ENCODE measurements around the gene KCNS3. TPM values are rescaled to one million over a fixed set of nuclear protein-coding genes. Genes with fewer than 3 reads are reported as not detected.

Gene KCNS3
- polyA plus RNA-seq, 12 donors, result 4.9 to 22.9 (median 7.2) TPM; not detected in 1

GRCh38 chr2:17876590-17876989 is 1.9 kb upstream of the KCNS3 start:
- no peak for DNase-seq

GRCh38 chr2:17877811-17878280 is 621 bp upstream of the KCNS3 start:
- DNase-seq, result peak; percentile 19

DNA sequence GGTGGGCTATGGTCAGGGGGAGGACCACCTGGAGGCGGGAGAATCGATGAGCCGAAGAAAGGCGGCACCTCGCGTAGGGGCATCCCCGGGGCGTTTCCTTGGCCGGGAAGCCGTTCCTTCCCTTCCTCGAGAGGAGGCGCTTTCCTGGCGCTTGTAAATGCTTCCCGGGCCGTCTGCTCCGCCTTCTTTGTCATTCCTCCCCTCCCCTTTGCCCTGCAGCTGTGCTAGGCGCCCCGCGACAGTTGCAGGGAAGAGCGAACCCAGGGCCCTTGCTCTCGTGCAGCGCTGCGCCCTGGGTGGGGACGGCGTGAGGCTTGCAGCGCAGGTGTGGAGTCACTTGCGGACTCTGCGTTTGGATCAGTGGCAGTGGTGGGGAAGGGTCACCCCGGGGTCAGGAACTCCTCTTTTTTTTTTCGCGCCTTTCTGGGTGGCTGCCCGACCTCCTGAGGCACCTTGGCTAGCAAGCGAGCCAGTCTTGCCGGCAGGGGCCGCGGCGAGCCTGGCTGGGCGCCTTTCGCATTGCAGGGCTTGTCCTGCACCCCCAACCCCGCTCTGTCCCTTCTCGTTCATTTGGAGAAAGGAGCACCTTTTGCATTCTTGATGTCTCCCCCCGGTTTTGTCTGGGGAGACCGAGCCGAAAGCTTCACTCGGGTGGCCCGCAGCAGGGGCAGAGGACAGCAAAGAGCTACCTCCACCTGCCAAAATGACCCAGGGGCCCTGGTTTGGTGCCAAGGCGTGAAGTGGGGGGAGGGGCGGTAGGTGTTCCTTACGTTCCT is 858 bp downstream of the KCNS3 start:
- peak; percentile 60 for DNase-seq

- DNase-seq, result no peak
Observed at GRCh38 chr2:17879913-17880274, 1.4 kb downstream of the KCNS3 start.

- no peak for DNase-seq
Observed at GRCh38 chr2:17892770-17893534, 14.5 kb downstream of the KCNS3 start.

DNA sequence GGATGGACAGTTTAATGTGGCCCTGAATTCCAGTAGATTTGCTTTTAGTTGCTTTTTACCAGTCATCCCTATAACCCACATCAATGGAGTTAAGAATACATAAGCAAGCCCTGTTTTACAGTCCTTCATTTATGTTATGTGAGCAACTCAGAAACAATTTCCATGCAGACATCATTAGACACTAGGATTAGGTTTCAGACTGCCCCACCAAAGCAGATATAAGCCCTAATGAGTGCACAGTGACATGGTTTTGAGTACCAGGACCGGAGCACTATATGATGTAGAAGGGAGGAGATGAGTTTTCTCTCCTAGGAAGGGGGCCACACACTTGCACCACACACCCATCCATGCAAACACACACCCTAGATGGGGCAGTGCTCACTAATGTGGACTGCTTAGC is 15.5 kb downstream of the KCNS3 start:
- DNase-seq, result no peak

GRCh38 chr2:17894556-17894955 is 16.1 kb downstream of the KCNS3 start:
- DNase-seq, result no peak

- no peak for DNase-seq
Observed at GRCh38 chr2:17899871-17900270, 21.4 kb downstream of the KCNS3 start.

- peak; percentile 35 for DNase-seq
Observed at GRCh38 chr2:17901246-17901645, 22.8 kb downstream of the KCNS3 start.

GRCh38 chr2:17910980-17911379 is 32.5 kb downstream of the KCNS3 start:
- DNase-seq, result no peak

DNA sequence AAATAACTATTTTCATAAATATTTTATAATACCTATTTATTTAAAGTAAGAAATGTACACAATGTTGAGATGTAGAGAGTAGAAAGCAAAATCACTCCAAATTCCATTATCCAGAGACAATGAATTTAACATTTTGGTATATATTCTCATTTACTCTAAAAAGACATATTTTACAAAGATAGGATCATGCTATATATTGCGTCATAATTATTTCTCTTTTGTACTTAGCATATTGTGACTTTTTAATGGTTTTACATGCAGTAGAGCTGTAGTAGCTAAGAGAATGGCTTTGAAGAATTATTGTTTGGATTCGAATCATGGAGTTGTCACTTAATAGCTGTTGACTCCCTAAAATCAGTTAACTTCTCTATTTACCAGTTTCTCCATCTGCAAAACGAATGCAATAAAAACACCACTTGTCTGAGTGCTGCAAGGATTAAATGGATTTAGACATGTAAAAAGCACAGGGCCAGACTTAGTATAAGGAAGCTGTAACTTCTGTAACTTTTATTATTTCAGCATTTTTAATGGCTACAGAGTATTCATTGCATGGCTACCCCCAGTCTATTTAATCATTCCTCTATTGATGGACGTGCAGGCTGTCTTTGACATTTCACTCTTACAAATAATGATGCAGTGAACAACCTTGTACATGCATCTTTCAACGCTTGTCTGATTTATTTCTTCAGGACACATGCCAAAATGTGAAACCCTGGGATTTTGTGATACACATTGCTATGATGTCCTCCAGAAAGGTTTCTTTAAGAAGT is 33.2 kb downstream of the KCNS3 start:
- DNase-seq, result no peak

DNA sequence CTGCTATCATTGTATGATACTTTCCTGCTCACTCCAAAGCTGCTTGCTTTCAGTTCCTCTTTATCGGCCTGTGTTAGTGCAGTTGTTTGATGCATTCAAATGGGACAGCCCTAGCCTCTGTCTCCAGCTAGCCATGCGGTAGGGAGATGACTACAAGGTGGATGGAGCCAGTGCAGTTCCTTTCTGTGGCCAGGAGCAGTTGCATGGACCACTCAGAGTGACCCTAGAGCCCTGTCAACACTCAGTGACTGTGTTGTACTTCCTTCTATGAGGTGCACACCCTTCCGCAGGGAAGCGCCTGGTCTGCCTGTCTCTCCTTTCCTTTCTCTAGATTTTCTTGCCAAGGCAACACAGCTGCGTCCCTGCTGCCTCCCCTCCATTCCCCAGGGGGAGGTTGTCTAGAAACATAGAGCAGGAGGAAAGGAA is 33.8 kb downstream of the KCNS3 start:
- no peak for DNase-seq

GRCh38 chr2:17915099-17915498 is 36.6 kb downstream of the KCNS3 start:
- DNase-seq, result no peak

DNA sequence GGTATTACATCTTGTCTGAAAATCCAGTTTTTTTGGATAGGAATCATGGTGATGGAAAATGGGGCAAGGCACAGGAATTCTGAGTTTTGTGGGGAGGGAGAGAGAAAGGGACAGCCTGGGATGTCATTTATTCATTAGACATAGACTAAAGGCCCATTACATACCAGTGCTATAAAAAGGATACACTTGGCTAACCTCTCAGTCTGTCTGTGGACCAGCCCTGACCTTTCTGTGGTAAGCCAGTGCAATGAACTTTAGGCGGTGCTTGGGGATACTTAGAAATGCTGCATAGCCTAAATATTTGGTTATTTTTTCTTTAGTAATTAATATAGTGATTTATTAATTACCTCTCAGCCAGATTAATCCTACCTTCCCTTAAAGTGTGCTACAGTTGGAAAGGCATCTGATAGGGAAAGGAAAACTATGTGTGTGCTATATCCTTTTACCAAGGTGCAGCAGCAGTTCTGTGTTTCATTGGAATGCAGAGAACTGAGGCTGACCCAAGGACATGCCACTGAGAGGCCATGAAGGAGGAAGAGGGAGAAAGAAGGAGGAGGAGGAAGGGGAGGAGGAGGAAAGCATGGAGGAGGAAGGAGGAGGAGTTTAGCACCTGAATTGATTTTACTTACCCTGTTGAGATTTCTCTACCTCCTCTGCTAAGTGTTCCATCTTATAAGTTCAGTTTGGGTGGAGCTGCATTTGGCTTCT is 37.5 kb downstream of the KCNS3 start:
- no peak for DNase-seq

DNA sequence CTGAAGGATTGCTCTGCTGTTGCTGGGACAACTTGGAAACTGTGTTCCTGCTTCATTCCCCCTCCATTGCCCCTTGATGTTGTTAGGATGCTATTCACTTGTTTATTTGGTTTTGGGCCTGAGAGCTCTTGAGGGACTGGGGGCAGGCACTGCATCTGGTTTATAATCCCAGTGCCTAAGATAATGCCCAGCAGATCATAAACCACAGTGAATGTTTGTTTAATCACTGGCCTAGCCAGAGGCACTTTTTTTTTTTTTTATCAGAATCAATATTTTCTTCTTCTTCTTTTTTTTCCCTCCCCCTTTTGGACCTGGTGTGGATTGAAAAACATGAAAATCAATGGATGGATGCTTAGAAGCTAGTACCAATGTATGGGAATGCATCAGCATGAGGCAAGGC is 38.1 kb downstream of the KCNS3 start:
- no peak for DNase-seq

DNA sequence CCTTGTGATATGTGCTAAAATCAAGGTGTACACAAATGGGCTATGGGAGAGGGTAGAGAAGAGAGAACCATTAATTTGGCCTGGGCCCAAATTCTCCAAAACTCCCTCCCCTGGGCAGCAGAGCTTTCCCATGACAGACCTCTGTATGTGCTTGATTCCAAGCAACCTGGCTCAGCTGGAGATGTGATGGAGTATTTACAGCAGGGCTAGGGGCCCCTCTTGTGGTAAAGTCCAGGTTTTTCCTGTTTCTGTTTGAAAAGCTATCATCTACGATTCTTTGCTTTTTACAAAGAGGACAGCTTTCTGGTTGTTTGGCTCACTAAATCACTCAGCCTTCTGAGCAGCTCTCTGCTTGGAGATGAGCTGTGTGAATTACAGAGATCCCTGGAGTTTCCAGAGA is 40.3 kb downstream of the KCNS3 start:
- DNase-seq, result no peak

DNA sequence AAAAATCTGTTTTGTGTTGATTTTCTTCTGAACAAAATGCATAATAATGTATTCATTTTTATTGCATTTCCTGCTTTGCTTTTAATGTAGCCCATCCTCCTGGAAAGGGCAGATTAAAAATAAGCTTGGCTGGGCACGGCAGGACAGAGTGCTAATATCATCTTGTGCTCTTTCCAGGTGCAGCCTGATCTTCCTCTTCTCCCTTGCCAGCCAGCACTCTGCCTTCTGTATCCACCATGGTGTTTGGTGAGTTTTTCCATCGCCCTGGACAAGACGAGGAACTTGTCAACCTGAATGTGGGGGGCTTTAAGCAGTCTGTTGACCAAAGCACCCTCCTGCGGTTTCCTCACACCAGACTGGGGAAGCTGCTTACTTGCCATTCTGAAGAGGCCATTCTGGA is 52.3 kb downstream of the KCNS3 start:
- no peak for DNase-seq

DNA sequence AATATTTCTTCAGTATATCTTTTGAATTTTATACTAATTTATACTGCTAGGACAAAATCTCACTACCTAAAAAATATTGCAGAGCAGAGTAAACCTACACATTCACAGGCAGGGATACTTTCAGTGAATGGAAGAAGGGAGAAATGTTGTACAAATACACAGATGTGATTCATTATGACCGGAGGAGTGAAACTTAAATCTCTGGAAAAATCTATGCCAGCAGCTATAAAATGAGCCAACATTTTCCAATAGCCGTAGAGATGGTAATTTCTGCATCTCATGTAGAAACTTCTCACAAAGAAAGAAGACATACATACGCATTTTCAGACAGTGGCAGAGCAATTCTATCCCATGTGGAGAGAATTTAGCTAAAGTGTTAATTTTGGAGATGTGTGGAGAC is 54.8 kb downstream of the KCNS3 start:
- no peak for DNase-seq

GRCh38 chr2:17934721-17935120 is 56.3 kb downstream of the KCNS3 start:
- DNase-seq, result no peak

- no peak for DNase-seq
Observed at GRCh38 chr2:17935242-17935885, 56.9 kb downstream of the KCNS3 start.

DNA sequence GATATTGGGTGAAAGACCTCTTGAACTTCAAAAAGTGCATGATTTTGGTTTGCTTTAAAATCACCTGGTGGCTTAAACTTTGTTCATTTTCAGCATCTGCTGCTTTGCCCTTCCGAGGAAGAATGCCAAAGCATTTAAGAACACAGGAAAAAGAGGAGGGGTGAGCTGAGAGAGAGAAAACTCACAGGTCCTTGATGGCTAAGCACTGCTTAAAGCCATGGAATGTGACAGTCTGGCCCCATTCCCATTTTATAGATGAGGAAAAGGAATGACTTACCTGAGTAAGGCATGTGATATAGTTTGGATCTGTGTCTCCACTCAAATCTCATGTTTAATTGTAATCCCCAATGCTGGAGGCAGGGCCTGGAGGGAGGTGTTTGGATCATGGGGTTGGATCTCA is 58.1 kb downstream of the KCNS3 start:
- DNase-seq, result no peak

Data from muscle of arm (tissue), 12 donors.